Right renal pelvis (tissue), 4 donors: Measurements from ENCODE around the gene TGM2. TPM values are rescaled to one million over a fixed set of nuclear protein-coding genes. Genes with fewer than 3 reads are reported as not detected.

ENCODE experiments used
- DNase-seq, 4 donors: peaks; one replicate each; pipeline ENCODE4 v3.0.0-alpha.2; 2013; ENCODE audit warnings: low read depth in 4 of 4, low spot score in 3 of 4, missing footprints in 1 of 4
- polyA plus RNA-seq, 4 donors: library from polyadenylated mRNA; unstranded; fragments of 120-200 nt; gene quantifications; one replicate each; pipeline ENCODE4 v1.2.1, GENCODE V29; 2013; ENCODE audit not compliant: insufficient read length in 4 of 4

Gene TGM2
- polyA plus RNA-seq, 4 donors: 34.1 to 45.1 (median 38.6) TPM

- no peak for DNase-seq
Observed at GRCh38 chr20:38178065-38178491, 13.0 kb upstream of the TGM2 start.

GRCh38 chr20:38177201-38177600 is 12.1 kb upstream of the TGM2 start:
- DNase-seq: no peak

GRCh38 chr20:38175304-38176180 is 10.5 kb upstream of the TGM2 start:
- DNase-seq: no peak

DNA sequence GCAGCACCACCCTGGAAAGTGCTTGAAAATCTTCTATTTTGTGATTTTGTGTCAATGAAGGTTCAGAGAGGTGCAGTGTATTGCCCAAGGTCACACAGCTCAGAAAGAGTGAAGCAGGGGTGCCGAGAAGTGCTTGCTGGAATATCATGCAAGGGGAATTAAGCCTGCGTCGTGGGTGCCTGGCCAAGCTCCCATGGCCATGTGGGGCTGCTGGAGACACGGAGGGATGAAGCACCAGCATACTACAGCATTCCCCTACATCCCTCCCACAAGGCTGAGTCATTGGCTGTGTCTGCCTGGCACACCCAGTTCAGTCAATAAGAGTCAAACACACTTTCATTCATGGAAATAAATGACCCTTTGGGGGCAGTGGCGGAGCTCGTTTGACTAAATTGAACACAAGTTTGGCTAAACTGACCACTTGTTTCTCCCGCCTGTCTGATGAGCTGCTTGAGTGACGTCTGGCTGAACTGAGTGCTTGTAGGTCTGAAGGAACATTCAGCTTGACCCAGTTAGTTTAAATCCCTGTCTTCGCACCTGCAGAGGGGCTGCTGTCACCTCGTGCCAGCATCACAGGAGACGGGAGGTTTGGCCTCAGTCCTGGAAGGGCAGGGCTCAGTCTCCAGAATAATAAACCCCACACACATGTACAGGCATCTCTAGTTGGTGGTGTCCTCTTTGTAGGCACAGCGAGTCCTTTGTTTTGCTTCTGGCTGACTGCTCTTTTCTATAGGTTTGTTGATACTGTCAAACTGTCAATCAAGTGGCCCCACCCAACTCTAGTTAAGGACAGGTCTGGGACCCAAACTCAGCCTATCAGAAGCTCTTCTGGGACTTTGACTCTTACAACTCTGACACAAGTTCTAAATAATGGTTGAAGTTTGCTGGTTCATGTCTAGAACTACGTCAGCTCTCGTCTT is 8.4 kb upstream of the TGM2 start:
- no peak for DNase-seq

DNA sequence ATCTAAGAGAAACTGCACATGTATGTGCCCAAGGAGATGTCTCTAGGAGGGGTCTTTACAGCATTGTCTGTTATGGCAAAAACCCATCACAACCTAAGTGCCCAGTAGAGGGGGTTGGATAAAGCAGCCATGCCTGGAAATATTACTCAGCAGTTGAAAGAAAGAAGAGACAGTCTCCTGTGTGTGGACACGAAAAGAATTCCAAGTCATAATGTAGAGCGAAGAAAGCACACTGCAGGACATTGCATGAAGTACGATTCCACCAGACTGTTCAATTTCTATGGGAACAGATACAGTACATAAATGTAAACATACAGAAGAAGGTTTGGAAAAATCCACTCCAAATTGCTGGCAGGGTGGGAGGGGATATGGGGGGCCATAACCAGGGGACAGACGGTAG is 7.3 kb upstream of the TGM2 start:
- DNase-seq: no peak

DNA sequence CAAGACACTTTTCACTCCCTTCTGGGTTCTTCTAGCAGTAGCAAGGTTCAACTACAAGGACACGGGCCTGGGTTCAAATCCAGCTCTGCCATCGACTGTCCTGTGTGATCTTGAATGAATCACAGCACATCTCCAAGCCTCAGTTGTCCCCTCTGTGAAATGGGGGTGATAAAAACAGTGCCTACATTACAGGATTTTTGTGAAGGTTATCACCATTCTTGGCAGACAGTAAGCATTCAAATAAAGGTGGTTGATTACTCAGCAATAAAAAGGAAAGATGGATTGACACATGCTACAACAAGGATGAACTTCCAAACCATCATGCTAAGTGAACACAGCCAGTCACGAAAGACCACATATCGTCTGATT is 6.6 kb upstream of the TGM2 start:
- DNase-seq: no peak

- no peak for DNase-seq
Observed at GRCh38 chr20:38170826-38171674, 6.0 kb upstream of the TGM2 start.

DNA sequence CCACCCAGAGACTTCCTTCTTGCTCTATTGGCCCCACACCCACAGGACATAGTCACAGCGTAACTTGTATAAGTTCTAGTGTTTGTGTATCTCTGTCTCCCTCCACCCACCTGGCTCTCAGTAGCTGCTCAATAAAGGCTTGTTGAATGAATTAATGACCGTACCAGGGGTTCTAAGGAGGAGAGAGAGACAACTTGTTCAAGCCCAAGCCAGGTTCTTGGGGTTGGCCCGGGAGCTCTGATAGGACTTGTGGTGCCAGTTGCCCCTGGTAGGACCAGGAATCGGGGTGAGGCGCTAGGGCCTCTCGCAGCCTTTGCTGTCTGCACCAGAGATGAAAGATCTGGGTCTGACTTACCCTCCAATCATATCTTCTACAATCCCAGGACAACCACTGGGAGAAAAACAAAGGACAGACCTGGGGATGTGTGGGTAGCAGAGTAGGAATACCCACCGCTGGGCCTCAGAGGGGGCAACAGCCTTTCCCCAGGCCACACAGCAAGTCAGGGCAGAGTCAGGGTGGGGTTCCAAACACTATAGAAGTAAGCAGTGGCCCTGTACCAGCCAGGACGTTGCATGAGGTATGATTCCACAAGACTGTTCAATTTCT is 5.3 kb upstream of the TGM2 start:
- no peak for DNase-seq

DNA sequence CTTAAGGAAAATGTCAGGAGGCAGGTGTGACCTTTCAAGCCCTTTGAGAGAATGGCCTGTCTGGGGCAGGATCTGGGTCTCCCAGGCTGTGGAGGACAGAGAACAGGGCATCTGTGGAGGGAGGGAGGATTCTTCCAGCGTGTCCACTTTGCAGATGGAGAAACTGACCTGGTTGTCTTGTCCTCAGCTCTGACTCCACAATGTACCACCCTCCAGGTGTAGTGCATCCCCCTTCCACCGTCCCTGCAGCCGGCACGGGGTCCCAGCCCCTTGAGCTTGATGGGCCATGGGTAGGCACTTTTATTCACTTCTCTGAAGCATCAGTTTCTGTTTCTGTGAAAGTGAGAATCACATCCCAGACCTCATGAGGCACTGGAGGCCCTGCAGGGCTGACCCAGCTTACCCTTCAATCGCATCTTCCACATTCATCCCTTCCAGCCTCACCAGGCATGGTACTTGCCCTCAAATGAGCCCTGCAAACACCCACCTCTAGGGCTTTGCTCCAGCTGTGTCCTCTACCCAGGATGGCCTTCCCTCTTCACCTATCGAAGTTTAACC is 4.6 kb upstream of the TGM2 start:
- DNase-seq: no peak

DNA sequence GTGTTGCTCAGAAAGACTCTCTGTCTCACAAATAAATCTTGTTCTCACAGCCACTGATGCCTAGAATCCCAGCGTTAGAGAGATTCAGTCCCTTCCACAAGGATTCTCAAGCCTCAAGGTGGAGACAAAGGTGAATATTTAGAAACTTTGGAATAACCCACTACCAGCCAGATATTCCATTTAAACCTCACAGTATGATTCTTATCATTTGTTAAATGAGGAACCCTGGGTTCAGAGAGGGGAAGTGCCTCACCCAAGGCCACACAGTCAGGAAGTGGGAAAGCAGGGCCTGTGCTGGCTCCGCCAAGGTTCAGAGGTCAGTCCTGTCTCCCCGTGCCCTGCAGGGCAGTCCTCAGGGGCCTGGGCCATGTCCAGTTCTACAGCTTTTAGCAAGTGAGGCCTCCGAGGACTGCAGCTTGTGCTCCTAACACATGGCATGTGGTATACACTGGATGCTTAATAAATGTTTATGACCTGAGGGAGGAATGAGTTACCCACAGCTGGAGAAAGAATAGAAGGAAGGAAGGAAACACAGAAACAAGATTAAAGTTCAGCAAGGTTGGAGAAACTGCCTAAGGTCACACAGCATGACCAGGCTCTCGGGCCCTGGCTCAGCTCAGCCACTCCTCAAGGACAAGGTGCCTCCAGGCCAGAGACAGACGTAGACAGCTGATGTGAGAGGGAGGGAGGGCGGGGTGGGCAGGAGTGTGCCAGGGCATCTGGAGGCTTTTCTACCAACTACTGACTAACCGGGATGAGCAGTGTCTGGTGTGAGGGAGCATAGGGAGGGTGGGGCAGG is 3.9 kb upstream of the TGM2 start:
- no peak for DNase-seq

- no peak for DNase-seq
Observed at GRCh38 chr20:38167851-38168760, 3.0 kb upstream of the TGM2 start.

DNA sequence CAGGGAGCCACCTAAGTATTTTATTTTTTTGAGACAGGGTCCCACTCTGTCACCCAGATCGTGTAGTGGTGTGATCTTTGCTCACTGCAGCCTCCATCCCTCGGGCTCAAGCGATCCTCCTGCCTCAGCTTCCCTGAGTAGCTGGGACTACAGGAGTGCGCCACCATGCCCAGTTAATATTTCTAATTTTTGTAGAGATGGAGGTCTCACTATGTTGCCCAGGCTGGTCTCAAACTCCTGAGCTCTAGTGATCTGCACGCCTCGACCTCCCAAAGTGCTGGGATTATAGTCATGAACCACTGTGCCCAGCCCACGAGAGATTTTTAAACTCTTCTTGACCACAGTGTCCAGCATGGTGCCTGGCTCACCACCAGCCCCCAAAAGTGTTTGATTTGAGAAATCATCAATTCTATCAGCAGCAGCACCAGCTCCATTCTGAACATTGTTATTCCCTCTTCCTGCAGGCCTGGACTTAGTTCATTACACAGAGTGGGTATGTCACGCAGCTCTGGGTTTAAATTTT is 2.3 kb upstream of the TGM2 start:
- no peak for DNase-seq

GRCh38 chr20:38166703-38167233 is 1.7 kb upstream of the TGM2 start:
- no peak for DNase-seq

DNA sequence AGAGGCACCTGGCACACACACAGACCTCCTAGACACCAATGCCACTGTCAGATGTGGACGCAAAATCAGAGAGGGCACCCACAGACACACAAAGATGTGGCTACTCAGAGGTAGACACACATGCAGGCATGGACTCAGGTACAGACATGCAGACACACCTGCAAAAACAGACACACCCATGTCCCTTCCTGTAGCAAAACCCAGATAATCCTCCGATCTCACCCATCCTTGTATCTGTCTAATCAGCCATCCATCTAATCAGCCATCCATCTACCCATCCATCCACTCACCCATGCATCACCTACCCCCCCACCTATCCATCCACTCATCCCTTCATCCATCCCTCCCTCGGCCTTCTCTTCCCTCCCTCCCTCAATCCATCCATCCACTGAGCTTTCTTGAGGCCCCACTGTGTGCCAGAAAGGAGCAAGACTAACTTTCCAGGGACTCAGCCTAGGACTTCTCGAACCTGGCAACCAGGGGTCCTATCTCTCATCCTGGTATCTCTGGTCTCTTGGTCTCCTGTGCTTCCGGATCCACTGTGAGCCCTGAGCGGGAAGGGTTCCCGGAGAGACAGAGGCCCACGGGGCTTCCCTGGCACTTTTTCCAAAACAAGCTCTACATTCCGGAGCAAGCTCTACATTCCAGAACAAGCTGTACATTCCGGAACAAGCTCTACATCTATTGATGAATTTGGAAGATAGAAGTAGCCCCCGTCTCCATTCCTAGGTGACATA is 1.1 kb upstream of the TGM2 start:
- no peak for DNase-seq

GRCh38 chr20:38164624-38165088 is 414 bp downstream of the TGM2 start:
- DNase-seq: no peak

DNA sequence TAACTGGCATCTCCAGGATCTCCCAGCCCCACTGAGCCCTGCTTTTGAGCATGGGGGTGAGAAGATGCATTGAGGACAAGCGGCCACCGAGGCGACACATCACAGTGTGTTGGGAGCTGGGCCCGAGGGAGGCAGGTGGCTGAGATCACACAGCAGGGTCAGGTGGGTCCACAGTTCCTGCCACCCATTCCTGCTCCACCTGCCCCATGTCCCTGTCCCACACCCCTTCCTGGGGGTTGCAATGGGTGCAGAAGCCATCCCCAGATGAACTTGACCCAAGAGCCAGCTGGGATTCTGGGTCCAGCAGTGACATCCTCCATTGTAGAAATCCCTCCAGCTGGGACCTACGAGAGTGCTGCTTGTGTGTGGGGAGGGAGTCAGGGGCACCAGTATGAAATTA is 1.0 kb downstream of the TGM2 start:
- no peak for DNase-seq
